Psoas muscle (tissue), 8 donors: ENCODE results near the gene KDM5B. TPM values are rescaled to one million over a fixed set of nuclear protein-coding genes. Genes with fewer than 3 reads are reported as not detected.
"Not testable (repeated sequence)": the region's sequence is repeated elsewhere in the genome, so short reads cannot be mapped to it uniquely, and the experiment has no call there.

Experiments used
- ATAC-seq, 4 donors: fragments of 200-7000 bp; cut with Tn5 transposase; one replicate each; pipeline ENCODE4 v1.9.1; 2020; ENCODE audit warnings: moderate library complexity in 3 of 4, mild to moderate bottlenecking in 2 of 4
- DNase-seq, 2 donors: peaks; one replicate each; pipeline ENCODE4 v3.0.0-alpha.2; 2020
- H3K27ac ChIP-seq: fragments of 200-600 bp; one replicate; pipeline ENCODE4 v1.8.0; 2022
- H3K27me3 ChIP-seq, 3 donors: fragments of 200-600 bp in 1 of 3; one replicate each; pipeline versions ENCODE4 v1.6.1 to v1.8.0; 2013 to 2022; ENCODE audit warnings: low read length in 2 of 3, mild to moderate bottlenecking in 2 of 3, moderate library complexity in 1 of 3; ENCODE audit not compliant: insufficient read depth in 3 of 3
- H3K36me3 ChIP-seq, 2 donors: fragments of 200-600 bp in 1 of 2; one replicate each; pipeline versions ENCODE4 v1.6.1 to v1.8.0; 2013 to 2022; ENCODE audit warnings: low read depth in 1 of 2, mild to moderate bottlenecking in 1 of 2, moderate library complexity in 1 of 2; ENCODE audit not compliant: insufficient read depth in 1 of 2
- H3K4me1 ChIP-seq: fragments of 200-600 bp; one replicate; pipeline ENCODE4 v1.8.0; 2022
- H3K4me3 ChIP-seq: fragments of 200-600 bp; one replicate; pipeline ENCODE4 v1.8.0; 2022; ENCODE audit warnings: mild to moderate bottlenecking
- H3K9me3 ChIP-seq: fragments of 200-600 bp; one replicate; pipeline ENCODE4 v1.8.0; 2022
- WGBS, 3 donors: extraction: QIAGEN DNeasy Blood & Tissue Kit; methylation state at CpG; one replicate each; pipeline versions ENCODE4 v1.1.6 to v1.1.7; 2013; 5-methylcytosine and 5-hydroxymethylcytosine counted together
- intact Hi-C, 2 donors: fragments of 100-400 bp; cut with DNase I; formaldehyde crosslinking; loops; one replicate each; pipeline versions ENCODE4 v1.11.0 to v1.14.2; 2022
- polyA plus RNA-seq, 3 donors: library from polyadenylated mRNA; stranded (reverse); fragments of 200-250 nt; gene quantifications; one replicate each; pipeline ENCODE4 v1.2.3, GENCODE V29; 2013
- total RNA-seq, 4 donors: library from RNA; stranded (reverse); fragmentation: NEBNext Ultra II Directional in 2 of 4; extraction: Animal tissue kit (Norgen Biotek cat#: 25700) in 2 of 4; gene quantifications; one replicate each; pipeline versions ENCODE4 v1.2.1 to v1.2.4, GENCODE V29; 2021 to 2023
- TF ChIP-seq, protein P1 (sequence below): fragments of 200-600 bp; IDR thresholded peaks from one replicate; pipeline ENCODE4 v1.8.0; 2022; ENCODE audit warnings: antibody characterized with exemption
- donor health status: healthy with polysubstance abuse.
- donor health status: DM: no; HTN: no; CAD: no; lungs with moderate emphysema.
- donor health status: Bipolar disorder and iron deficiency.
- donor health status: healthy.
- donor health status: DM: yes; HTN: yes; CAD: no.
- donor health status: DM: no; HTN: no; CAD: no.
- donor health status: DM: no; HTN: no; CAD: no.
- donor health status: DM: yes; HTN: yes; CAD: no.

The KDM5B gene
- total and polyA plus RNA-seq, 7 donors = 2.4 to 13.9 (median 10.7) TPM

DNA sequence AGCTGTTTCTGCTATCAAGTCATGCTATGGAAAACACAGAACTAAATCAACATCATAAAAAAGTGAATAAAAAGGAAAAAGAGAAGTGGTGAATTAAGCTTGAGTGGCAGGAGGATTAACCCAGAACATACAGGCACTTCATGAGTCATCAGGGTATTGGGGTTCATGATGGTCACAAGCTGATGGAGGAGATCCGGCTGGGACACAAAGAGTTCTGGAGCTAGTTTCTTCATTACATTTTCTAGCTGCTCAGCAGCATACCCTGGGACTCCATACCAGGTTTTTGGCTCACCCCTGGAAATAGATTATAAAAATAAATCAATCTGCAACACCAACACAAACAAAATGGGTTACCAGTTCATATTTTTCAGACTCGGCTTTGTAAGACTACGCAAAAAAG, 55.4 kb downstream of the KDM5B start:
- Histone ChIP-seq H3K27ac (no peak overlapping the region), H3K27me3 (no peaks in the 10 kb centered on the region), H3K9me3 (no peaks in the 10 kb centered on the region), H3K4me1 (no peaks in the 10 kb centered on the region), H3K36me3 (peaks cover 12 to 99% of the 10 kb centered on the region in 2 donors), H3K4me3 (no peak overlapping the region)
- TF ChIP-seq, protein P1, sequence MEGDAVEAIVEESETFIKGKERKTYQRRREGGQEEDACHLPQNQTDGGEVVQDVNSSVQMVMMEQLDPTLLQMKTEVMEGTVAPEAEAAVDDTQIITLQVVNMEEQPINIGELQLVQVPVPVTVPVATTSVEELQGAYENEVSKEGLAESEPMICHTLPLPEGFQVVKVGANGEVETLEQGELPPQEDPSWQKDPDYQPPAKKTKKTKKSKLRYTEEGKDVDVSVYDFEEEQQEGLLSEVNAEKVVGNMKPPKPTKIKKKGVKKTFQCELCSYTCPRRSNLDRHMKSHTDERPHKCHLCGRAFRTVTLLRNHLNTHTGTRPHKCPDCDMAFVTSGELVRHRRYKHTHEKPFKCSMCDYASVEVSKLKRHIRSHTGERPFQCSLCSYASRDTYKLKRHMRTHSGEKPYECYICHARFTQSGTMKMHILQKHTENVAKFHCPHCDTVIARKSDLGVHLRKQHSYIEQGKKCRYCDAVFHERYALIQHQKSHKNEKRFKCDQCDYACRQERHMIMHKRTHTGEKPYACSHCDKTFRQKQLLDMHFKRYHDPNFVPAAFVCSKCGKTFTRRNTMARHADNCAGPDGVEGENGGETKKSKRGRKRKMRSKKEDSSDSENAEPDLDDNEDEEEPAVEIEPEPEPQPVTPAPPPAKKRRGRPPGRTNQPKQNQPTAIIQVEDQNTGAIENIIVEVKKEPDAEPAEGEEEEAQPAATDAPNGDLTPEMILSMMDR = no peak
- DNase-seq (no peak), ATAC-seq (no peak)
- 65 to 79% (median 73%) methylated on average over 3 of the region's 3 CpGs for WGBS, 3 donors
- intact Hi-C loops = loop anchor here in 1 of 2 donors (5.0 to 10.0 kb wide), 2 partner anchors 162 to 245 kb away; no protein-coding TSS in a partner anchor

DNA sequence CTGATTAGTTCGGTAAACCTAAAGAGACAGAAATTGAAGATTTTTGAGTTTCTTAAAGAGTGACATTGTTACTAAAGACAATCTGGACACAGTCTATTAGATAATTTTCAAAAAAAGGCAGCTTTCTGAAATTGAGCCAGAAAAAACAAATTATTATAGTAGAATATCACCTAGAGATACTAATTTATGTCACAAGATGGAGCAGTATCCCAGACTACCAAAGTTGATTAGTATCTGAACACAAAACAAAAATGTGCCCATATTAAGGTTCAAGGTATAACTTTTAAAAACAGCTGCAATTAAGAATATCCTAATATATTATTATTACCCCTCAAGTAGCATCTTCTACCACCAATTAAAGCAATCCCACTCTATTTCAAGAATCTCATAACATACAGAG, 57.5 kb downstream of the KDM5B start:
- peaks cover 12 to 95% of the 10 kb centered on the region in 2 donors for H3K36me3 ChIP-seq
- intact Hi-C loops = loop anchor here in 1 of 2 donors (5.0 to 10.0 kb wide), 2 partner anchors 164 to 247 kb away; no protein-coding TSS in a partner anchor
- no peak overlapping the region for H3K4me3 ChIP-seq
- H3K4me1 ChIP-seq = no peaks in the 10 kb centered on the region
- 76 to 89% (median 86%) methylated on average over 1 of the region's 1 CpG for WGBS, 3 donors
- H3K27me3 ChIP-seq = no peaks in the 10 kb centered on the region
- TF ChIP-seq, protein P1 = peak; percentile 18
- DNase-seq (no peak), ATAC-seq (no peak)
- H3K9me3 ChIP-seq = no peaks in the 10 kb centered on the region
- H3K27ac ChIP-seq = no peak overlapping the region

DNA sequence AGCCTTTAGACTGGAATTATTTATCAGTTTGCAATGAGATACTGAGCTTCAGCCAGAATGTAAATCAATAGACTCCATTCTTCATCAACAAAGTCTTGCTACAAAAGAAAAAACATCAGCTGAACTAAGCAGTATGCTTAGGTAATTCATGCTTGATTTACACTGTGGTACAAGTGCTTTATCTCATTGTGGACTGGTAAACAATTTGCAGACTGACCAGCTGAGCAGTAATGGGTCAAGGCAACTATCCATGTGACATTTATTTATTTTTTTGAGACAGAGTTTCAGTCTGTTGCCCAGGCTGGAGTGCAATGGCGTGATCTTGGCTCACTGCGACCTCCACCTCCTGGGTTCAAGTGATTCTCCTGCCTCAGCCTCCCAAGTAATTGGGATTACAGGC, 58.2 kb downstream of the KDM5B start:
- no peak for DNase-seq
- Histone ChIP-seq H3K4me3 (no peak overlapping the region), H3K4me1 (no peaks in the 10 kb centered on the region), H3K27me3 (no peaks in the 10 kb centered on the region), H3K9me3 (no peaks in the 10 kb centered on the region), H3K36me3 (peaks cover 11 to 95% of the 10 kb centered on the region in 2 donors), H3K27ac (no peak overlapping the region)
- 94 to 95% (median 94%) methylated on average over 2 of the region's 2 CpGs for WGBS, 3 donors
- TF ChIP-seq, protein P1 = no peak
- ATAC-seq = no peak
- intact Hi-C loops = loop anchor here in 1 of 2 donors (5.0 to 10.0 kb wide), 2 partner anchors 165 to 247 kb away; no protein-coding TSS in a partner anchor

DNA sequence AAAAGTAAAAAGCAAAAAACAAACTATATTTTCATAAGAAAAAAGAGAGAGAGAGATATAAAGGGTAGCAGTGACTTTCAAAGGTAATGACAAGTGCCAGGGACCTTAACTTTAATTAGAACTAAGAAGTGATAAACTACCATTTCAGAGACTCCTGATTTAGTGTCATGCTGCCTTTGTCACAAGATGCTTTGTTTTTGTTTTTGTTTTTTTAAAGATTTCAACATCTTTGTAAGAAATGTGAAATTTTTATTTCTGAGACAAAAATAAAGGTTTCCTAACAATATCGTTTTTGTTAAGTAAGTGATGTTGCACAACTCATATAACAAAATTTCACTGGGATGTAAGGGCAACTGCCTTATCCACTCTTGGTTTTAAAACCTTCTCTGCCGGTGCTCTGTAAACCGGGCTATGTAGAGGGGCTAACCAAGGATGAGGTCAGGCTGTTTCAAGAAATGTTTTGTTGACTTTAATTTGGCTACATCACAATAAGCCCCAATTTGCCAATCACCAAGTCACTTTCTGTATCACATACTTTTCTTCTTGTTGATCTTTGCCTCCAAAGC, 62.8 kb downstream of the KDM5B start:
- no peak overlapping the region for H3K27ac ChIP-seq
- H3K4me3 ChIP-seq = no peak overlapping the region
- no peaks in the 10 kb centered on the region for H3K4me1 ChIP-seq
- H3K27me3 ChIP-seq = no peaks in the 10 kb centered on the region
- H3K36me3 ChIP-seq = peaks cover 8 to 95% of the 10 kb centered on the region in 2 donors
- DNase-seq (no peak), ATAC-seq (no peak)
- WGBS, 3 donors = 90 to 92% (median 92%) methylated on average over 3 of the region's 3 CpGs
- H3K9me3 ChIP-seq = no peaks in the 10 kb centered on the region
- intact Hi-C loops = no loop called here
- TF ChIP-seq, protein P1 = no peak

DNA sequence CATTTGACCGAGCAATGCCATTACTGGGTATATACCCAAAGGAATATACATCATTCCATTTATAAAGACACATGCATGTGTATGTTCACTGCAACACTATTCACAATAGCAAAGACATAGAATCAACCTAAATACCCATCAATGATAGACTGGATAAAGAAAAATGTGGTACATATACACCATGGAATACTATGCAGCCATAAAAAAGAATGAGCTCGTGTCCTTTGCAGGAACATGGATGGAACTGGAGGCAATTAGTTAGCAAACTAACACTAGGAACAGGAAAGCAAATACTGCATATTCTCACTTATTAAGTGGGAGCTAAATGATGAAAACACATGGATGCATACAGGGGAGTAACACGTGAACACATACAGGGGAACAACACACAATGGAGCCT, 63.5 kb downstream of the KDM5B start:
- H3K9me3 ChIP-seq, H3K27me3 ChIP-seq, H3K27ac ChIP-seq, H3K4me1 ChIP-seq, DNase-seq, ATAC-seq, intact Hi-C loops, H3K4me3 ChIP-seq: not testable (repeated sequence)
- WGBS, 3 donors = 98 to 100% (median 99%) methylated on average over 3 of the region's 3 CpGs
- H3K36me3 ChIP-seq = peaks cover 8 to 90% of the 10 kb centered on the region in 2 donors
